A549 (cell line): Measurements from ENCODE around the gene ADORA2B. TPM values are rescaled to one million over a fixed set of nuclear protein-coding genes. Genes with fewer than 3 reads are reported as not detected.

ENCODE experiments used
- ATAC-seq, 2 experiments: fragments of 200-7000 bp in 1 of 2; fragments of >200 bp in 1 of 2; cut with Nextera tagmentation in 1 of 2; cut with Tn5 transposase in 1 of 2; 3 replicates each; pipeline versions ENCODE4 v1.8.0 to v1.9.1; 2018 to 2020; ENCODE audit warnings: mild to moderate bottlenecking in 1 of 2, moderate library complexity in 1 of 2
- CTCF ChIA-PET: fragments of 300-600 bp; sonication (Branson Sonifier 250); formaldehyde crosslinking; extraction: SDS; loops from one replicate; lab custom pipeline; 2021; ENCODE audit warnings: antibody characterized with exemption, inconsistent platforms; lab: Yijun Ruan, JAX
- POLR2A ChIA-PET: fragments of 350-600 bp; formaldehyde crosslinking; extraction: SDS; loops from one replicate; lab custom pipeline; 2021; ENCODE audit warnings: antibody characterized with exemption, inconsistent platforms; lab: Yijun Ruan, JAX
- DNase-seq, 2 experiments: peaks; one replicate each; pipeline versions ENCODE4 v3.0.0 to v3.0.0-alpha.2; 2011 to 2016; ENCODE audit warnings: low read depth in 1 of 2, low spot score in 1 of 2
- FAIRE-seq: peaks from 2 replicates; lab custom pipeline; 2011; peaks lifted over from hg19 to GRCh38; lab: Jason Lieb, UNC
- H3K27ac ChIP-seq, 2 experiments: fragments of >200 bp; sonication (Bioruptor Twin); formaldehyde crosslinking; 3 replicates each; pipeline ENCODE4 v1.5.1; 2016 to 2017
- H3K4me1 ChIP-seq: fragments of >200 bp; sonication (Bioruptor Twin); formaldehyde crosslinking; 3 replicates; pipeline ENCODE4 v1.6.1; 2016
- H3K4me2 ChIP-seq: fragments of >200 bp; sonication (Bioruptor Twin); formaldehyde crosslinking; 3 replicates; pipeline ENCODE4 v1.6.1; 2016
- H3K4me3 ChIP-seq: fragments of >200 bp; sonication (Bioruptor Twin); formaldehyde crosslinking; 3 replicates; pipeline ENCODE4 v1.5.1; 2016
- H3K9me3 ChIP-seq: fragments of >200 bp; sonication (Bioruptor Twin); formaldehyde crosslinking; 3 replicates; pipeline ENCODE4 v1.6.1; 2016
- CBX2 ChIP-seq: fragments of 200-600 bp; sonication (generic); IDR thresholded peaks from 2 replicates; pipeline ENCODE4 v1.6.1; 2016; ENCODE audit warnings: low read depth, mild to moderate bottlenecking, borderline replicate concordance
- CBX8 ChIP-seq: fragments of 200-600 bp; sonication (generic); IDR thresholded peaks from 2 replicates; pipeline ENCODE4 v1.6.1; 2016
- CEBPB ChIP-seq, 2 experiments: fragments of >200 bp in 1 of 2; sonication (Bioruptor Twin) in 1 of 2; formaldehyde crosslinking in 1 of 2; IDR thresholded peaks; 2 replicates each; pipeline ENCODE4 v1.6.1; 2012 to 2016
- CHD2 ChIP-seq: fragments of 150-350 bp; IDR thresholded peaks from 2 replicates; pipeline ENCODE4 v1.6.1; 2014; ENCODE audit warnings: low read length; ENCODE audit not compliant: partially characterized antibody
- HEYL ChIP-seq: fragments of 250-450 bp; sonication (Bioruptor Pico); IDR thresholded peaks from 2 replicates; pipeline ENCODE4 v1.8.0; 2021; ENCODE audit warnings: mild to moderate bottlenecking, moderate library complexity
- HOXA7 ChIP-seq: fragments of 250-450 bp; sonication (Bioruptor Pico); IDR thresholded peaks from 2 replicates; pipeline ENCODE4 v1.5.0; 2020; ENCODE audit warnings: mild to moderate bottlenecking, moderate library complexity
- MAZ ChIP-seq: fragments of 150-350 bp; IDR thresholded peaks from 2 replicates; pipeline ENCODE4 v1.6.1; 2014; ENCODE audit warnings: antibody characterized with exemption, low read depth, low read length, borderline replicate concordance
- NFE2L2 ChIP-seq: fragments of 150-350 bp; conservative IDR thresholded peaks from 2 replicates; pipeline ENCODE4 v1.6.1; 2014; ENCODE audit warnings: low read length
- NR3C1 ChIP-seq: fragments of >200 bp; sonication (Bioruptor Twin); formaldehyde crosslinking; IDR thresholded peaks from 3 replicates; pipeline ENCODE4 v1.6.1; 2017
- RNF2 ChIP-seq: fragments of 200-600 bp; sonication (generic); IDR thresholded peaks from 2 replicates; pipeline ENCODE4 v1.6.1; 2016; ENCODE audit warnings: low read depth, mild to moderate bottlenecking, antibody characterized with exemption, moderate library complexity, borderline replicate concordance
- SMC3 ChIP-seq: fragments of >200 bp; sonication (Bioruptor Twin); formaldehyde crosslinking; IDR thresholded peaks from 3 replicates; pipeline ENCODE4 v1.6.1; 2018; ENCODE audit warnings: inconsistent platforms
- TFCP2L1 ChIP-seq: fragments of 250-450 bp; sonication (Bioruptor Pico); IDR thresholded peaks from 2 replicates; pipeline ENCODE4 v1.5.0; 2021; ENCODE audit warnings: mild to moderate bottlenecking
- ZC3H11A ChIP-seq: fragments of 450-650 bp; IDR thresholded peaks from 2 replicates; pipeline ENCODE4 v1.6.1; 2014; ENCODE audit warnings: antibody characterized with exemption, mild to moderate bottlenecking
- ZFP36 ChIP-seq: fragments of 450-650 bp; IDR thresholded peaks from 2 replicates; pipeline ENCODE4 v1.6.1; 2014; ENCODE audit warnings: borderline replicate concordance; ENCODE audit not compliant: partially characterized antibody
- WGBS: methylation state at CpG from one replicate; pipeline ENCODE4 v1.1.6; 2017; ENCODE audit errors: missing lambda C conversion rate; 5-methylcytosine and 5-hydroxymethylcytosine counted together
- polyA plus RNA-seq, 4 experiments: library from polyadenylated mRNA; depleted of rRNA in 3 of 4; stranded (reverse); fragments of >200 nt; fragmentation: RNase III in 1 of 4; extraction: RNeasy Plus Mini Kit Qiagen cat#74134 plus additional on column Dnase treatment in 1 of 4; gene quantifications; 2 replicates in 3 of 4; 3 replicates in 1 of 4; pipeline ENCODE4 v1.2.3, GENCODE V29; 2011 to 2017
- TF ChIP-seq, protein P1 (sequence below): fragments of 200-600 bp; sonication (generic); IDR thresholded peaks from 2 replicates; pipeline ENCODE4 v1.6.1; 2016; ENCODE audit warnings: antibody characterized with exemption, mild to moderate bottlenecking, moderate library complexity
- TF ChIP-seq, protein P2 (sequence below): fragments of 250-450 bp; sonication (Bioruptor Pico); IDR thresholded peaks from 2 replicates; pipeline ENCODE4 v1.5.0; 2020; ENCODE audit warnings: low read depth, mild to moderate bottlenecking, moderate library complexity
- TF ChIP-seq, protein P3 (sequence below): fragments of >200 bp; sonication (Bioruptor Twin); formaldehyde crosslinking; IDR thresholded peaks from 3 replicates; pipeline ENCODE4 v1.5.1; 2016
- TF ChIP-seq, protein P4 (sequence below): fragments of 150-350 bp; IDR thresholded peaks from 2 replicates; pipeline ENCODE4 v1.6.1; 2014; ENCODE audit warnings: low read depth, mild to moderate bottlenecking, low read length

The ADORA2B gene
- polyA plus RNA-seq, 2 of the 4 experiments (the other 2 are of a cell fraction) = 5.7 to 10.2 TPM

DNA sequence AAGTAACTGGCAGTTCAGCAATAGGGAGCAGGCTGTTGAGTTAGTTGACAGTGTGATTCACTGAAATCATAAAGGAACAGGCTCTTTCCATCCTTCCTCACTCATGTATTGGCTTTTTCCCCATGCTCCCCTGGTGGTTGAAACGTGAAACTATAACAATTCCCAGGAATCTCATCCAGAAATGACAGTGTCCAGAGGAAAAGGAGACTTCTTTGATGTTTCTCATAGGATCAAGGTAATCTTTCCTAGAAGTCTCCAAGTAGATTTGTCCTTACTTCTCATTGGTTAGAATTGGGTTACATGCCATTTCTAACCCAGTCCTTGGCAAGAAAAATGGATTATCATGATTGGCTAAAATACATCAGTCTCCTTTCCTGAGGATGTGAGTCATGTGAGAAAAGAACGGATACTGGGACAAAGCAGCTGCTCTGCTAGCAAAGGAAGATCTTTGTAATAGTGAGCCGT, 69.0 kb downstream of the ADORA2B start (continued):
- TF ChIP-seq ZFP36 (no peak), CBX8 (no peak), CBX2 (no peak), SMC3 (peak; percentile 40; the same call in 1 of the 3 replicates), ZC3H11A (no peak), NFE2L2 (no peak), CHD2 (no peak), NR3C1 (no peak), RNF2 (no peak), HEYL (CRISPR knock-in tag) (no peak)
- TF ChIP-seq, protein P1, sequence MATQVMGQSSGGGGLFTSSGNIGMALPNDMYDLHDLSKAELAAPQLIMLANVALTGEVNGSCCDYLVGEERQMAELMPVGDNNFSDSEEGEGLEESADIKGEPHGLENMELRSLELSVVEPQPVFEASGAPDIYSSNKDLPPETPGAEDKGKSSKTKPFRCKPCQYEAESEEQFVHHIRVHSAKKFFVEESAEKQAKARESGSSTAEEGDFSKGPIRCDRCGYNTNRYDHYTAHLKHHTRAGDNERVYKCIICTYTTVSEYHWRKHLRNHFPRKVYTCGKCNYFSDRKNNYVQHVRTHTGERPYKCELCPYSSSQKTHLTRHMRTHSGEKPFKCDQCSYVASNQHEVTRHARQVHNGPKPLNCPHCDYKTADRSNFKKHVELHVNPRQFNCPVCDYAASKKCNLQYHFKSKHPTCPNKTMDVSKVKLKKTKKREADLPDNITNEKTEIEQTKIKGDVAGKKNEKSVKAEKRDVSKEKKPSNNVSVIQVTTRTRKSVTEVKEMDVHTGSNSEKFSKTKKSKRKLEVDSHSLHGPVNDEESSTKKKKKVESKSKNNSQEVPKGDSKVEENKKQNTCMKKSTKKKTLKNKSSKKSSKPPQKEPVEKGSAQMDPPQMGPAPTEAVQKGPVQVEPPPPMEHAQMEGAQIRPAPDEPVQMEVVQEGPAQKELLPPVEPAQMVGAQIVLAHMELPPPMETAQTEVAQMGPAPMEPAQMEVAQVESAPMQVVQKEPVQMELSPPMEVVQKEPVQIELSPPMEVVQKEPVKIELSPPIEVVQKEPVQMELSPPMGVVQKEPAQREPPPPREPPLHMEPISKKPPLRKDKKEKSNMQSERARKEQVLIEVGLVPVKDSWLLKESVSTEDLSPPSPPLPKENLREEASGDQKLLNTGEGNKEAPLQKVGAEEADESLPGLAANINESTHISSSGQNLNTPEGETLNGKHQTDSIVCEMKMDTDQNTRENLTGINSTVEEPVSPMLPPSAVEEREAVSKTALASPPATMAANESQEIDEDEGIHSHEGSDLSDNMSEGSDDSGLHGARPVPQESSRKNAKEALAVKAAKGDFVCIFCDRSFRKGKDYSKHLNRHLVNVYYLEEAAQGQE = no peak
- TF ChIP-seq, protein P2, sequence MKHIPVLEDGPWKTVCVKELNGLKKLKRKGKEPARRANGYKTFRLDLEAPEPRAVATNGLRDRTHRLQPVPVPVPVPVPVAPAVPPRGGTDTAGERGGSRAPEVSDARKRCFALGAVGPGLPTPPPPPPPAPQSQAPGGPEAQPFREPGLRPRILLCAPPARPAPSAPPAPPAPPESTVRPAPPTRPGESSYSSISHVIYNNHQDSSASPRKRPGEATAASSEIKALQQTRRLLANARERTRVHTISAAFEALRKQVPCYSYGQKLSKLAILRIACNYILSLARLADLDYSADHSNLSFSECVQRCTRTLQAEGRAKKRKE (CRISPR knock-in tag) = no peak
- TF ChIP-seq, protein P3, sequence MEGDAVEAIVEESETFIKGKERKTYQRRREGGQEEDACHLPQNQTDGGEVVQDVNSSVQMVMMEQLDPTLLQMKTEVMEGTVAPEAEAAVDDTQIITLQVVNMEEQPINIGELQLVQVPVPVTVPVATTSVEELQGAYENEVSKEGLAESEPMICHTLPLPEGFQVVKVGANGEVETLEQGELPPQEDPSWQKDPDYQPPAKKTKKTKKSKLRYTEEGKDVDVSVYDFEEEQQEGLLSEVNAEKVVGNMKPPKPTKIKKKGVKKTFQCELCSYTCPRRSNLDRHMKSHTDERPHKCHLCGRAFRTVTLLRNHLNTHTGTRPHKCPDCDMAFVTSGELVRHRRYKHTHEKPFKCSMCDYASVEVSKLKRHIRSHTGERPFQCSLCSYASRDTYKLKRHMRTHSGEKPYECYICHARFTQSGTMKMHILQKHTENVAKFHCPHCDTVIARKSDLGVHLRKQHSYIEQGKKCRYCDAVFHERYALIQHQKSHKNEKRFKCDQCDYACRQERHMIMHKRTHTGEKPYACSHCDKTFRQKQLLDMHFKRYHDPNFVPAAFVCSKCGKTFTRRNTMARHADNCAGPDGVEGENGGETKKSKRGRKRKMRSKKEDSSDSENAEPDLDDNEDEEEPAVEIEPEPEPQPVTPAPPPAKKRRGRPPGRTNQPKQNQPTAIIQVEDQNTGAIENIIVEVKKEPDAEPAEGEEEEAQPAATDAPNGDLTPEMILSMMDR = peak; percentile 59
- TF ChIP-seq, protein P4, sequence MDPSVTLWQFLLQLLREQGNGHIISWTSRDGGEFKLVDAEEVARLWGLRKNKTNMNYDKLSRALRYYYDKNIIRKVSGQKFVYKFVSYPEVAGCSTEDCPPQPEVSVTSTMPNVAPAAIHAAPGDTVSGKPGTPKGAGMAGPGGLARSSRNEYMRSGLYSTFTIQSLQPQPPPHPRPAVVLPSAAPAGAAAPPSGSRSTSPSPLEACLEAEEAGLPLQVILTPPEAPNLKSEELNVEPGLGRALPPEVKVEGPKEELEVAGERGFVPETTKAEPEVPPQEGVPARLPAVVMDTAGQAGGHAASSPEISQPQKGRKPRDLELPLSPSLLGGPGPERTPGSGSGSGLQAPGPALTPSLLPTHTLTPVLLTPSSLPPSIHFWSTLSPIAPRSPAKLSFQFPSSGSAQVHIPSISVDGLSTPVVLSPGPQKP = no peak

DNA sequence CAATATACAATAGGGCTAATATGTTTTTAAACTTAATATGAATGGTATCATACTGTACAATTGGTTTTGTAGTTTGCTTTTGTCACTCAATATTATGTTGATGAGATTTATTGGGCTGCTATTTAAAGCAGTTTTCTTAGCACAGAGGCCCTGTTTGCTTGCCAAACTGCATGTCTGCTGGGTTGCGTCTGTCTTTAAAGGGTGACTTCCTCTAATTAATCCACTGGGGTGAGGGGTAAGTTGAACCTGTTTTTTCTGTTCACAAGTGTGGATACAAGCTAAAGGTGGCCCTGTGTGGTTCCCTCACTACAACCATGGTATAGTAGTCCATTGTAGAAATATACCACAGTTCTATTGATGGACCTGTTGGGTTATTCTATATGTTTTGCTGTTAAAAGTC, 74.4 kb downstream of the ADORA2B start:
- no peak overlapping the region for H3K27ac ChIP-seq
- no peak for TF ChIP-seq MAZ
- TF ChIP-seq HOXA7 (CRISPR knock-in tag) = 0 out of 2 replicates have a peak, but pooled peaks have one; percentile 54
- TF ChIP-seq CEBPB (IDR thresholded peaks at IDR 0.05) = no peak
- no peak for TF ChIP-seq TFCP2L1 (CRISPR knock-in tag)
- no peak overlapping the region for H3K4me3 ChIP-seq
- H3K4me1 ChIP-seq = peaks cover 3% of the 10 kb centered on the region; the same call in 2 of the 3 replicates
- no peak; a peak in 1 of 6 replicates for ATAC-seq
- no peak for FAIRE-seq
- no peaks in the 10 kb centered on the region for H3K9me3 ChIP-seq
- POLR2A ChIA-PET = no interaction called here
- no peak overlapping the region for H3K4me2 ChIP-seq
- 97% methylated on average over 1 of the region's 1 CpG for WGBS
- CTCF ChIA-PET = interaction anchor here (1.4 to 1.9 kb wide), 2 partner anchors 8 to 12 kb away, joined by 3 to 5 read pairs; no protein-coding TSS in a partner anchor
- DNase-seq = no peak
